Stimulated activated naive CD8-positive, alpha-beta T cell treated with anti-CD3 and anti-CD28 coated beads, Interleukin-15, Interleukin-2, amounts not matched to agents 100 U/mL and 50 U/mL, for 24 hours (primary cell): ENCODE results near the gene ATP2A3.
"Not testable (repeated sequence)": the region's sequence is repeated elsewhere in the genome, so short reads cannot be mapped to it uniquely, and the experiment has no call there.

ENCODE experiments used
- ATAC-seq: fragments of 150-1000 bp; cut with Tn5 transposase; one replicate; pipeline ENCODE4 v1.10.0; 2021
- DNase-seq: peaks from one replicate; pipeline ENCODE4 v3.0.0; 2021

The ATP2A3 gene

DNA sequence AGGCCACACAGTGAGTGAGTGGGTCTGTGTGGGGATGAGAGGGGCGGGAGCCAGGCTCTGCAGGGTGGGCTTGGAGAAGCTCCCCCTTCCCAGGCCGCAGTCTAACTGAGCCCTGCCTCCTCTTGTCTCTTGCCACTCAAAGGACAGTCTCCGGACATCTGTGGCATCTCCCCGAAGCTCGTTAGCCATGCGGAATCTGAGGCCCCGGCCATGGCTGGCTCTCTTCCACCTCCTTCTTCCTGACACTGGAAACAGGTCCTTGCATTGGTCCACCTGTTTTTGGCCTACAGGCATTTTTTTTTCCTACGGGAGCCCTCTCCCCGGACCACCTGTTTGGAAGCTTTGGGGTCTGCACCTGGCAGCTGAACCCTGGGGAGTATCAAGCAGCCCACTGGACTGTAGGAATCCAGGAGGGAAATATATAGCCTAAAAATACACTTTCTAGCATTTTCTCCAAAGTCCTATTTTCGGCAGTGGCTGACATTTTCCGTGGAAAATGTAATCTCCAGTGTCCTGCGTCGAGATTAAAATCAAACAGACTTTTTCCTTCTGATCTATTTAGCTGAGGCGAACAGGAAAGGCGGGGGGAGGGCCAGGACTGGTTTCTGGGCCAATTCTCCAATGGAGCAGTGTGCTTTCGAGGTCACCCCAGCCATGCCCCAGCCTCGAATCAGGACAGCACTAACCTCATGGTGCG lies 9.1 kb downstream of the ATP2A3 start:
- ATAC-seq (no peak), DNase-seq (no peak)

DNA sequence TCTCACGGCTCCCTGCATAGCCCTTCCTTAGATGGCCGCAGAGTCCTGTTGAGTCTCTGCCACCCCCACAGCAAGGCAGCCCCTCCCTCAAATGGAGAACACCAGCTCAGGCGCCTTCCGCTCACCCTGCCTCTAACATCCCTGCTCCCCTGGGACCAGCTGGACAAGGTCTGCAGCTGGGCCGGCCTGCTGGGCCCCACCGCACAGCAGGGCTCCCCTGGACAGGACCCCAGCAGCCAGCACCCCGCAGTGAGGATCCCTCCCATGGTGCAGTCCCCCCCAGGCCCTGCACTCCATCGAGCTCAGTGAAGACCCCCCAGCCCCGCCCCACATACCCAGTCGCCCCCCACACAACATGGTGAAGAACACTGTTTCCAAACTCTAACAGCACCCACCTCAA lies 10.2 kb downstream of the ATP2A3 start:
- no peak for DNase-seq
- no peak for ATAC-seq

DNA sequence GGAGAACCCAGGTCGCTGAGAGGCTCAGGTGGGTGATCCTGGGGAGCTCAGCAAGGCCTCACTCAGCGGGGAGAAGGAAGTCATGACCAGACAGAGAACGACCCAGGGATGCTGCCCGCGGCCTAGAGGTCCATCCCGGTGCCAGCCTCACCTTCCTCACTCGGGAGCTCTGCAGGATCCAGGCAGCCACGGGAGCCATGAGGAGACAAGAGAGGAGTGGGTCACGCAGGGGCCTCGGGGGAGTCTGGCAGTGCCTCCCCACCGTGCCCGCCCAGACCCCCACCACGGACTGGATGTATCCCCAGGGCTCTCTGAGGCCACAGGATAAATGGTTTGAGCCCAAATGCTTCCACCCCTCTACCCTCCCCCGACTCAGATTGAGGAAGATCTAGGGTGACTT lies 10.7 kb downstream of the ATP2A3 start:
- ATAC-seq, result no peak
- no peak for DNase-seq

DNA sequence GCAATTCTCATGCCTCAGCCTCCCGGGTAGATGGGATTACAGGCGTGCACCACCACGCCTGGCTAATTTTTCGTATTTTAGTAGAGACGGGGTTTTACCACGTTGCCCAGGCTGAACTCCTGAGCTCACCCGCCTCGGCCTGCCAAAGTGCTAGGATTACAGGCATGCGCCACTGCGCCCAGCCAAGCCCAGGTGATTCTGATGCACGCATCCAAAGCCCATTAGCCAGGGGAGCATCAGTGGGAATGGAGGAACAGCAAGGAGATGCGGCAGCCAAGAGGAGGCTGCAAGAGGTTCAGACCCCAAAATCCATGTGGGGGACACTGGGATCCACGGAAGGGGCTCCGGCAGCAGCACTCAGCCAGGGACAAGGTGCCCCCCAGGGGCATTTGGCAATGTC lies 12.1 kb downstream of the ATP2A3 start:
- DNase-seq (no peak), ATAC-seq (no peak)

DNA sequence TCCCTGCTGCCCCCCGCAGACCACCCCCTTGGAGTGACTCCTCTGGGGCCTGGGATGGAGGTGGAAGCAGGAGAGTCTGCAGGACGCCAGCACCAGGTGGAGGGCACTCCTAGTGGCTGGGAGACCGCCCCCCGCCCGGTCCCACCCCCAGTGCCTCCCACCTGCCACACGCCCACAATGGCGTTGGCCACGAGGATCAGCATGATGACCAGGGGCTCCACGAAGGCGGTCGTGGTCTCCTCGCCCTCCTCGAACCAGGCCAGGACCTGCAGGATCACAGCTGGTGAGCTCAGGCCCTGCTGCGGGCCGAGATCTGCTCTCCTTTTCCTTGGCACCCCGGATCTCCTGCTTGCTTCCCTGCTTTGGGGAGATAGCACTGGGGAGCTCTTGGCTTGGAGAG lies 12.8 kb downstream of the ATP2A3 start:
- ATAC-seq, result no peak
- DNase-seq, result no peak

DNA sequence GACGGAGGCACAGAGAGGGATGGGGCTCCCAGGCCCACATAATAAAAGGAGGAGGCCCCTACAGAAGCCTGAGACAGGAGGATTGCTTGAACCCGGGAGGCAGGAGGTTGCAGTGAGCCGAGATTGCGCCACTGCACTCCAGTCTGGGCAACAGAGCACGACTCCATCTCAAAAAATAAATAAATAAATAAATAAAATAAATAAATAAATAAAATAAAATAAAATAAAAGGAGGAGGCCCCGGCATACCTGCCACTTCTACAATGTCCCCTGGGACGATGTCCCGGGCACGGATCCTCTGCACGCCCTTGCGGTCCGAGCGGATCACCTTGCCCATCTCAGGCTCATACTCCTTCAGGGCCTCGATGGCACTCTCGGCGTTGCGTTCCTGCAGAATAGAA lies 13.2 kb downstream of the ATP2A3 start:
- DNase-seq (no peak), ATAC-seq (no peak)

DNA sequence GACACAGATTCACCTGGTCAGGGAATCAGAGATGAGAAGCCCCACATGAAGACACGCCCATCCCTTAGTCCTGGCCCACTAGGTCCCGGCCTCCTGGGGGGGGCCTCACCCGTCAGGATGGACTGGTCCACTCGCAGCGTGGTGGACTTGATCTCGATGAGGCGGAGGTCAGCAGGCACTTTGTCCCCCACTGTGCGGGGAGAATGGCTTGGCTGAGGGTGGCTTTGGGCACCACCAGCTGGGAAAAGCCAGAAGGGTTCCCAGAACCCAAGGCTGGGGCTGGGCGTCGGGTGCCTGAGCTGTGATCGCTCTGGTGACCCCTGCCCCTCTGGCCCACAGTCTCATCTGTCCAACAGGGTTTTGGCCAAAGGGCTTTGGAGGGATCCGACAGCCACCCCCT lies 13.7 kb downstream of the ATP2A3 start:
- ATAC-seq (no peak), DNase-seq (no peak)

DNA sequence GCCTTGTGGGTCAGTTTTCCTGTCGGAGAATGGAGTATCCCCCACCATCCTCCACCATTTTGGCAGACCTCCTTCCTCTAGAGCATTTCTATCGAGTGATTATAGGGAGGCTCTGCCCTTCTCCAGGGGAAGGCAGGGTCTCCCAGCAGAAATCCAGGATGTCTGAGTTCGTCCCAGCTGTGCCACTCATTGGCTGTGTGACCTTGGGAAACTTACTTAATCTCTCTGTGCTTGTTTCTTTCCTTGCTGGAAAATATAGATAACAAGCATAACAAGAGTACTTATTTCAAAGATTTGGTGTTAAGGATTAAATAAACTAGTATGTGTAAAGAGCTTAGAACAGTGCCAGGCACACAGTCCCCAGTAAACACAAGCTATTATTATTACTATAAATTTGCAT lies 14.8 kb downstream of the ATP2A3 start:
- ATAC-seq (no peak), DNase-seq (no peak)

DNA sequence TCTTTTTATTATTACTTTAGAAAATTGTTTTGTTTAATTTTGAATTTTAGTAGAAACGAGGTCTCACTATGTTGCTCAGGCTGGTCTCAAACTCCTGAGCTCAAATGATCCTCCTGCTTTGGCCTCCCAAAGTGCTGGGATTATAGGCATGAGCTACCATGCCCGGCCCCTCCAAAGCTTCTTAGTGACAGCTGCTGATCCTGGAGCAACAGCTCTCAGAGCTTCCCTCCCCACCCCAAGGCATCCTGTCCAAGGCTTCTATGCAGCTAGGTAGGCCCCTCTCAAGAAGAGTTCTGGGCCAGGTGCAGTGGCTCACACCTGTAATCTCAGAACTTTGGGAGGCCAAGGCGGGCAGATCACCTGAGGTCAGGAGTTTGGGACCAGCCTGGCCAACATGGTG lies 15.7 kb downstream of the ATP2A3 start:
- ATAC-seq, DNase-seq: not testable (repeated sequence)

DNA sequence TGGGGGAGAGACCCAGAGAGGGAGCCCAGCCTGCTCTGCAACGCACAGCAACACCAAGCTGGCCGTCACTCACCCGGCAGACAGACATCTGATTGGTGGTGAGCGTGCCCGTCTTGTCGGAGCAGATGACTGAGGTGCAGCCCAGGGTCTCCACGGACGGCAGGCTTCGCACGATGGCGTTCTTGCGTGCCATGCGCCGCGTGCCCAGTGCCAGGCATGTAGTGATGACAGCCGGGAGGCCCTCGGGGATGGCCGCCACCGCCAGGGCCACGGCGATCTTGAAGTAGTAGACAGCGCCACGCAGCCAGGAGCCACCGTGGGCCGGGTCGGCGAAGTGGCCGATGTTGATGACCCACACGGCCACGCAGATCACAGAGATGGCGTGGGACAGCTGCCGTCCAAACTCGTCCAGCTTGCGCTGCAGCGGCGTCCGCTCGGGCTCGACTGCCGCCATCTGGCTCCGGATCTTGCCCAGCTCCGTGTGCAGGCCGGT lies 16.9 kb downstream of the ATP2A3 start:
- ATAC-seq, result no peak

DNA sequence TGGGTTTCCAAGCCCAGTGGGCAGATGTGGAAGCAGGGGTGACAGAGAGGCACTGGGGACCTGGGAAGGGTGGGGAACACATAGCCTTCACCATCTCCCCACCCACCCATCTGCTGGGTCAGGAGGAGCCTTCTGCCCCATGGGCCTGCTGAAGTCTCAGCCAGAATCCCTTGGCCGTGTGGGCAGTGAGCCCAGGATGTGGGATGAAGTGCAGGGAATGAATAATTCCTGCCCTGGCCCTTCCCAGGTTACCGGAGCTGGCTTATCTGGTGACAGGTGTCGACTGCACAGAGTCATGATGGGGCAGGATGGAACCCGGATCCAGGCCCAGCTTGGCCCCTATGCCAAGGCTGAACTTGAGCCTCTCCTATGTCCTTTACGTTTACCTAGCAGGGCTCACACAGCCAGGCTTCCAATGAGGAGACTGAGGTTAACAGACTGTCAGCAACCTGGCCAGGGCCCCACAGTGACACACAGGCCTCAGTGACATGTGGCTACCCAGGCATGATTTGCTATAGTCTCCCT lies 17.5 kb downstream of the ATP2A3 start:
- ATAC-seq (no peak), DNase-seq (no peak)

More for the DNA sequence above, 16.9 kb downstream of the ATP2A3 start:
- DNase-seq, result no peak

DNA sequence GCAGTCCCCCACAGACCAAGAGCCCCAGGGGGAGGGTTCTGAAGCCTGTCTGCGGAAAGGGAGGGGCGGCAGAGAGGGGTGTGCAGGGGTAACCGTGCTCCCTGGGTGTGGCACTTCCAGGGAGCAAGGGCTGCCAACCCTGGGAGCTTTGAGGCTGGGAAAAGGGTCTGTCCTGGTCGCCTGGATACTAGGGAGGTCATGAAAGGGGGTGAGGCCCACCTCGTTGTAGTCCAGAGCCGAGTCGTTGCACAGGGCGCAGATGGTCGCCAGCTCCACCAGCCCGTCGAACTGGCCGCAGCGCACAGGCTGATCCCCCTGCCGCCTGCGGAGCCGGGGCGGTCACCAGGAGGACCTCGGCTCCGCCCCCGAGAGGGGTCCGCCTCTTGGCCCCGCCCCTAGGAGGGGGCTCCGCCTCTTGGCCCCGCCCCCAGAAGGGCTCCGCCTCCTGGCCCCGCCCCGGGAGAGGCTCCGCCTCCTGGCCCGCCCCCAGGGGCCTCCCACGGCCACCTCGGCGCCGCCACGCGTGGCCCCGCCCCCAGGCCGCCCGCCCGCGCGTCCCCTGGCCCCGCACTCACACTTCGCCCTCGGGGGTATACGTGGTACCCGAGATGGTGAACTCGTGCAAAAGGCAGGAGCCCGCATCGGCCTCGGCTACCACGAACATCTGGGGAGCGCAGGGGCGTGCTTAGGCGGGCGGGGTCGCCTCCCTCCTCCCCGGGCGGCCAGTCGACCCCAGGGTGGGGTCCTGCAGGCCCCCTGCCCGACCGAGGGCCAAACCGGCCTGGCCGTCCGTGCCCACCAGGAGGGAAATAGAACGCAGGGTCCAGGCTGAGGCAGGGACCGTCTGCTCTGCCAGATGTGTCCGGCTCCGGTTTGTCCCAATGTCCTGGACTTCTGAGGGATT lies 19.5 kb downstream of the ATP2A3 start:
- peak; percentile 38 for ATAC-seq
- peak; percentile 61 for DNase-seq

DNA sequence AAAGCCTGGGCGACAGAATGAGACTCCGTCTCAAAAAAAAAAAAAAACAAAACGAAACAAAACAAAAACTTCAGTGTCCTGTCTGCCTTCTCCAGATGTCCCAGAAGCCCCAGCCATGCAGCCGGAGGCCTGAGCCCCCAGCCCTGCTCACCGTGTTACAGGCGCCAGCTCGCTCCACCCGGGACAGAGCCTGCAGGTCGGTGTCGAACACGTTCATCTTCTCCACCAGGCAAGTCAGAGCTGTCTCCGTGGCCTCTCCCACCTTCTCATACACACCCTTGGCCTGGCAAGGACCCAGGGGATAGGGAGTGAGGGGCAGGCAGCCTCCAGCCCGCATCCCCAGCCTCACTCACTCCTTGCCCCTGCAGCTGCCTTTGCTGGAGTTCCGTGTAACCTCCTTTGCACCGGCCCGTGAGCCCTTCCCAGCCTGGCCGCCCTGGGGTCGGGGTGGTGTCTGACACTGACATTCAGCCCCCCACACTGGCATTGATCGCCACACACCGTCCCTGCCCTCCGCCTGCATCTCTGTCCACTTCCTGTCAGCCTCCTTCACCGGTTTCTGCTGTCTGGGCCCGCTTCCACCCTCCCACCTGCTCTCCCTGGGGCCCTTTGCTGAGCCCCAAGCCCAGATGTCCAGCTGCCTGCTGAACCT lies 20.9 kb downstream of the ATP2A3 start:
- DNase-seq, result no peak
- no peak for ATAC-seq

DNA sequence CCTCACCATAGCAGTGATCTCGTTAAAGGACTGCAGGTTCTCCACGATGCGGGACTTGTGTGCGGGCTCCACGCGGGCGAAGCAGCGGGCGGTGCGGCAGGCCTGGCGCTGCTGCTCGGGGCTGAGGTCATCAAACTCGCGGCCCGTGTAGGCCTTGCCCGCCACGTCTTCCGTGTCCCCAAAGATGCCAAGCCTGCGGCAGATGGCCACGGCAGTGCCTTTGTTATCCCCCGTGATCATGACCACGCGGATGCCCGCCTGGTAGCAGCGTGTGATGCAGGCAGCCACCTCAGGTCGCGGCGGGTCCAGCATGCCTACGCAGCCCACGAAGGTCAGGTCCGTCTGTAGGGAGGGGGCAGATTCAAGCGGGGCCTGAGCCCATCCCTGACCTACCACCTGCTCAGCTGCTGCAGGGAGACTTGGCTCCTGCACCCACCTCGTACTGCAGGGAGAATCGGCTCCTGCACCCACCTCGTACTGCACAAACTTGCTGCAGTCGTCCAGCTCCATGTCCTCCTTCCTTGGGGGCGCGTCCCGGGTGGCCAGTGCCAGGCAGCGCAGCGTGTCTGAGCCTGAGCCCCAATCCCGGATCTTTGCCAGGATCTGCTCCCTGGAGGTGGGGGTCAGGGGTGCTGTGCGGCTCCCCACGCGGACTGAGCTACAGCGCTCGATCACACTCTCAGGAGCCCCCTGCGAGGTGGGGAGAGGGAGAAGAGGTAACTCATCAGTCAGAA lies 23.1 kb downstream of the ATP2A3 start:
- ATAC-seq (no peak), DNase-seq (no peak)

DNA sequence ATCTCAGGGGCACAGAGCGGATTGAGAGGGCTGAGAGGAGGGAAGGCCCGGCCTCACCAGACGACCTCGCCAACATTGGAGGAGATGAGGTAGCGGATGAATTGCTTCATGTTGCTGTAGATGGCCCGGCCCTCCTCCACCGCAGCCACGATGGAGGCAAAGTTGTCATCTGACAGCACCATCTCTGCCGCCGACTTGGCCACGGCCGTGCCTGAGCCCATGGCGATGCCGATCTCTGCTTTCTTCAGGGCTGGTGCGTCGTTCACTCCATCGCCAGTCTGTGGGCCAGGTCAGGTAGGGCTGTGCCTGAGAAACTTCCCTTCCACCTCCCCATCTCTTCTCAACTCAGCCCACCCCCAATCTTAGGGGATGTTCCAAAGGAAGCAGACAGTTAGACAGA lies 26.9 kb downstream of the ATP2A3 start:
- ATAC-seq, result no peak
- no peak for DNase-seq

DNA sequence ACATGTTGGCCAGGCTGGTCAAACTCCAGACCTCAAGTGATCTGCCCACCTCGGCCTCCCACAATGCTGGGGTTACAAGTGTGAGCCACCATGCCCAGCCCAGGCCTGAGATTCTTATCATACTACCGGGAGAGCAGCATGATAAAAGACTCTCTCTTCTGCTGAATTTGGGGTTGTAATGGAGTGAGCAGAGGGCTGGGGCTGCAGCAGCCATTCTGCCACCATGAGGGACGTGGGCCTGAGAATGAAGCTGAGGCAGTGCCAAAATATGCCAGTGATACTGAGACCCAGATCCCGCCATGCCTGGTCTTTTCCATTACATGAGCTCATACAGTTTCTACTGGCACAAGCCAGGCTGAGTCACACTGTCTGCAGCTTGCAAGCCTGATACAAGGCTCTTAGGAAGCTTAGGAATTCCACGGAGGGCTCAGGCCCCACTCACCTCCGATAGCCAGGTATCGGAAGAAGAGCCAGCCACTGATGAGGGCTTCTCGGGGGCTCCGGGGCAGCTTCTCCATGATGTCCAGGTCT lies 28.3 kb downstream of the ATP2A3 start:
- DNase-seq, result no peak

DNA sequence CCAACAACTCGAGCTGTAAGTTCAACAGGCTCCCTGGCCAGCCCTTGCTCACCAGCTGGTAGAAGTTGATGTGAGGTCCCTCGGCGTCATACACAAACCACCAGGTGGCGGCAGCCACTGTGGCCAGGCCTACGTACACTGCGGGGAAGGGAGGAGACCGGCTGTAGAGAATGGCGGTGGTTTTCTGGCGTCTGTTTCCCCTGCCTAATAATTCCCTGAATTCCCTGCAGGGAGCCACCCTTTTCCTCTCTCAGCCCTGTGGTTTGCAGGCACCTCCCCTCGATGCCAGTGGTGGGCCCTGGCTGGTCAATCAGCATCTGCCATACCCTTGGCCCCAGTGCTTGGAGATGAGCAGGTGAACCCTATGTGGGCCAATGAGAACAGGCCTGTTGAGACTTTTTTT lies 29.1 kb downstream of the ATP2A3 start:
- DNase-seq, result peak; percentile 39
- ATAC-seq, result peak; percentile 60

More for the DNA sequence above, 28.3 kb downstream of the ATP2A3 start:
- no peak for ATAC-seq

DNA sequence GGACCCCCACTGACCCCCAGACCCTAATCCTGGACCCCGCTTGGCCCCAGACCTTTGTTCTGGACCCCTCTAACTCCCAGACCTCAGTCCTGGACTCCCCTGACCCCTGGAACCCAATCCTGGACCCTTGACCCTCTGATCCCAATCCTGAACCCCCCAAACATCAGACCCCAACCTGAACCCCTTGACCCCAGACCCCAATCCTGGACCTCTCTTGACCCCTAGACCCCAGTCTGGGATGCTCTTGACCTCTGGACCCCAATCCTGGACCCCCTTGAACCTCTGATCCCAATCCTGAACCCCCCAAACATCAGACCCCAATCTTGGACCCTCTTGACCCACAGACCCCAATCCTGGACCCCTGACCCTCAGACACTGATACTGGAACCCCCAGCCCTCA lies 34.5 kb downstream of the ATP2A3 start:
- no peak for ATAC-seq
- no peak for DNase-seq

DNA sequence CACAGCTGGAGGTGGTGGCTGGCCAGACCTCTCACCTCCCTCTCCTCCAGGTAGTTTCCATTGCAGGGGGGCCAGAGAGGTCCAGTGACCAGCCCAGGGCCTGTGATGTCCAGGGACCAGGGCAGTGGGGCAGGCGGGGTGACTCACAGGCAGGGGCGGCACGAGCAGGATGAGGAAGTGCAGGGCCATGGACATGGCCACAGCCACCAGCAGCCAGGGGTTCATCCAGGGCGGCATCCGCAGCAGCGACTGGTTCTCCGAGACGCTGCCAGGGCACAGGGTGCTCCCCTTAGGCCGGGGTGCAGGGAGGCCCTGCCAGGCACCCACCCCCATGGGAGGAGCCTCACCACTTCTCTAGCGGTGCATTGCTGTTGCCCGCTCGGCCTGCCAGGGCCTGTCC lies 35.1 kb downstream of the ATP2A3 start:
- DNase-seq (no peak), ATAC-seq (no peak)

DNA sequence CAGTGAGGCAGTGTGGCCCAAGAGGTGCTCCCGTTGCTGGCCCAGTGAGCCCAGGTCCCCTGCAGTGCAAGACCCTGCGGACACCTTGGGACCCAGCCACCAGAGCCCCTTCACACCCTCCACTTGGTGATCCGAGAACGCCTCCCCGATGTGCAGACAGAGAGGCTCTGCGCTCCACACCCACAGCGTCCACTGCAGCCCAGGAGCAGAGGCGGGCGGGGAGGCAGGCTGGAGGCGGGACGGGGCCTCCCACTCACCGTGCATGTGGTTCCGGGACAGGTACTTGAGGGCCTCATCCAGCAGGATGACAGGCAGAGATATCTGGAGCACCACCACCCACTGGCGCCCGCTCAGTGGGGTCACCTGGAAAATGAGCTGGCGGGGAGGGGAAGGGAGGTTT lies 35.8 kb downstream of the ATP2A3 start:
- no peak for ATAC-seq
- DNase-seq, result no peak

DNA sequence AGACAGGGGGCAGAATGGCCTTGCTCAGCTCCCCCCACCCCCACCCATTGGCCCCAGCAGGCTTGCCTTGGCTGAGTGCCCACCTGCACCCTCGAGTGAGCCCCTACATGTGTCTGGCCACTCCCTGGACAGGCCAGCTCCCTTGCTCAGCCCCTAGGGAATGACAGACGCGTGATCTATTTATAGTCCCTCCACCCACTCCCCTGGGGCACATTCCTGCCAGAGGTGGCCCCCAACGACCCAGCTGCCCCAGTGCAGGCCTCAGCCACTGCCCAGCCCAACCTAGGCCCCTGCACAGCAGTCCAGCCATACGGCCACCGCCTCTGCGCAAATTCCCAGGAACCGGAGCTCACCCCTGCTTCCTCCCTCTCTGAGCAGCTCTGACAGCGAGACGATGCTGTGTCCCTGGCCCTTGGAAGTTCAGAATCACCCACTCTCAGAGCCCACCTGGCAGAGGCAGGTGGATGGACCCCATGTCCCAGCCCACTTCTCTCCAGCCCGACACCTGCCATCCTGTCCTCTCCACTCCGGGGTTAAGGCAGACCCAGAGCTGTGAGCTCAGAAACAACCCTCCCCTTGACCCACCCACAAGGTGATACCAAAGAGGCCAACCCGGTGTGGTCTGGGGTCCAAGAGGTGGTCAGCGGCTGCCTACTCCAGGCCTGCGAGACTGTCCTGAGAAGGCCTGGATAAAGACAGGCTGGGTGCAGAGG lies 36.5 kb downstream of the ATP2A3 start:
- no peak for ATAC-seq
- no peak for DNase-seq
